Type B pancreatic cell (in vitro differentiated cells): ENCODE data around the gene ZFPM1. TPM values are rescaled to one million over a fixed set of nuclear protein-coding genes. Genes with fewer than 3 reads are reported as not detected.

Experiments used
- DNase-seq: peaks from one replicate; pipeline ENCODE4 v3.0.0; 2021; ENCODE audit warnings: mixed read lengths; ENCODE audit not compliant: unreplicated experiment; ENCODE audit errors: extremely low spot score
- H3K27ac Mint-ChIP-seq: 2 replicates; pipeline ENCODE4 v1.8.0; 2021; ENCODE audit warnings: mild to moderate bottlenecking, mixed read lengths
- H3K27me3 Mint-ChIP-seq: 2 replicates; pipeline ENCODE4 v1.8.0; 2021; ENCODE audit warnings: mixed read lengths
- H3K36me3 Mint-ChIP-seq: 2 replicates; pipeline ENCODE4 v1.8.0; 2021; ENCODE audit warnings: mixed read lengths
- H3K4me1 Mint-ChIP-seq: one replicate; pipeline ENCODE4 v1.8.0; 2021; ENCODE audit warnings: mixed read lengths; ENCODE audit not compliant: unreplicated experiment
- H3K4me3 Mint-ChIP-seq: 2 replicates; pipeline ENCODE4 v1.8.0; 2021; ENCODE audit warnings: mild to moderate bottlenecking, mixed read lengths
- H3K9me3 Mint-ChIP-seq: 2 replicates; pipeline ENCODE4 v1.8.0; 2021; ENCODE audit warnings: mixed read lengths
- CTCF ChIP-seq: fragments of 200-600 bp; sonication (generic); conservative IDR thresholded peaks from 2 replicates; pipeline ENCODE4 v1.5.0; 2021; ENCODE audit warnings: antibody characterized with exemption, mild to moderate bottlenecking
- total RNA-seq: library from RNA; stranded (reverse); gene quantifications from 2 replicates; pipeline ENCODE4 v1.2.1, GENCODE V29; 2021; ENCODE audit warnings: low replicate concordance

The ZFPM1 gene
- total RNA-seq, 1 donor from 2014 or later: 24.0 TPM

GRCh38 chr16:88535857-88536222 lies 82.8 kb downstream of the ZFPM1 start:
- peak overlapping the region; percentile 73 for H3K27ac Mint-ChIP-seq

GRCh38 chr16:88536510-88536909 lies 83.4 kb downstream of the ZFPM1 start:
- no peak for TF ChIP-seq CTCF
- peaks cover 6% of the 10 kb centered on the region for H3K4me1 Mint-ChIP-seq
- H3K9me3 Mint-ChIP-seq: no peaks in the 10 kb centered on the region
- H3K36me3 Mint-ChIP-seq: no peaks in the 10 kb centered on the region
- H3K27ac Mint-ChIP-seq: no peak overlapping the region
- H3K27me3 Mint-ChIP-seq: peaks cover 12% of the 10 kb centered on the region
- no peak for DNase-seq
- no peak overlapping the region for H3K4me3 Mint-ChIP-seq

More at GRCh38 chr16:88535857-88536222, 82.8 kb downstream of the ZFPM1 start:
- H3K4me3 Mint-ChIP-seq: peak overlapping the region; percentile 83
- no peak for TF ChIP-seq CTCF
- H3K9me3 Mint-ChIP-seq: no peaks in the 10 kb centered on the region
- H3K27me3 Mint-ChIP-seq: peaks cover 12% of the 10 kb centered on the region
- H3K4me1 Mint-ChIP-seq: peaks cover 7% of the 10 kb centered on the region
- DNase-seq: no peak
- no peaks in the 10 kb centered on the region for H3K36me3 Mint-ChIP-seq

GRCh38 chr16:88536971-88537751 lies 84.1 kb downstream of the ZFPM1 start:
- H3K9me3 Mint-ChIP-seq: no peaks in the 10 kb centered on the region
- peaks cover 12% of the 10 kb centered on the region for H3K27me3 Mint-ChIP-seq
- H3K4me1 Mint-ChIP-seq: peaks cover 6% of the 10 kb centered on the region
- DNase-seq: no peak
- H3K4me3 Mint-ChIP-seq: no peak overlapping the region
- TF ChIP-seq CTCF: no peak
- H3K27ac Mint-ChIP-seq: no peak overlapping the region
- H3K36me3 Mint-ChIP-seq: no peaks in the 10 kb centered on the region

GRCh38 chr16:88537859-88538258 lies 84.8 kb downstream of the ZFPM1 start:
- Mint-ChIP-seq H3K27me3 (peaks cover 12% of the 10 kb centered on the region), H3K4me1 (peaks cover 6% of the 10 kb centered on the region), H3K4me3 (no peak overlapping the region), H3K27ac (peak overlapping the region; percentile 72), H3K9me3 (no peaks in the 10 kb centered on the region), H3K36me3 (no peaks in the 10 kb centered on the region)
- TF ChIP-seq CTCF: no peak
- DNase-seq: no peak

GRCh38 chr16:88538366-88539060 lies 85.4 kb downstream of the ZFPM1 start:
- Mint-ChIP-seq H3K27me3 (peaks cover 16% of the 10 kb centered on the region), H3K36me3 (no peaks in the 10 kb centered on the region), H3K27ac (peak overlapping the region; percentile 72), H3K4me1 (peaks cover 6% of the 10 kb centered on the region), H3K4me3 (peak overlapping the region; percentile 63), H3K9me3 (peaks cover 4% of the 10 kb centered on the region)
- no peak for DNase-seq
- TF ChIP-seq CTCF: no peak
